SK-N-MC (cell line): ENCODE data around the gene COBL.

Experiments
- EZH2 ChIP-seq: fragments of 200-600 bp; sonication (generic); IDR thresholded peaks from one replicate; pipeline ENCODE4 v1.6.1; 2017; ENCODE audit warnings: antibody characterized with exemption
- FOXP2 ChIP-seq: optimal IDR thresholded peaks from 2 replicates; pipeline ENCODE3; 2011; ENCODE audit warnings: mild to moderate bottlenecking, moderate library complexity; ENCODE audit not compliant: insufficient read depth; ENCODE audit errors: extremely low read length, control extremely low read depth
- POLR2AphosphoS5 ChIP-seq: IDR thresholded peaks from 2 replicates; pipeline ENCODE4 v1.6.1; 2012; ENCODE audit warnings: mild to moderate bottlenecking, low read depth, low read length, borderline replicate concordance

GRCh38 chr7:50982626-50983025 is 334.0 kb downstream of the COBL start:
- no peak for TF ChIP-seq POLR2AphosphoS5
- no peak for TF ChIP-seq EZH2
- no peak for TF ChIP-seq FOXP2
